Stomach (tissue), 4 donors: ENCODE measurements around the gene U2AF1L4.

ENCODE experiments used
- CTCF ChIP-seq, 7 experiments: fragments of 450-650 bp in 4 of 7; fragments of 200-600 bp in 3 of 7; sonication (generic) in 3 of 7; IDR thresholded peaks; one replicate each; pipeline ENCODE4 v1.5.1; 2016 to 2019; ENCODE audit warnings: antibody characterized with exemption in 7 of 7, control low read depth in 2 of 7, mild to moderate bottlenecking in 1 of 7
- EP300 ChIP-seq: sonication (generic); formaldehyde crosslinking; IDR thresholded peaks from one replicate; pipeline ENCODE4 v1.6.1; 2017; ENCODE audit warnings: antibody characterized with exemption
- POLR2A ChIP-seq, 4 donors: fragments of 450-650 bp; IDR thresholded peaks; one replicate each; pipeline ENCODE4 v1.6.1; 2016; ENCODE audit warnings: antibody characterized with exemption in 4 of 4, control low read depth in 2 of 4, mild to moderate bottlenecking in 1 of 4, moderate library complexity in 1 of 4
- POLR2AphosphoS5 ChIP-seq, 3 donors: sonication (generic); formaldehyde crosslinking; IDR thresholded peaks; one replicate each; pipeline ENCODE4 v1.6.1; 2016; ENCODE audit warnings: antibody characterized with exemption in 3 of 3

DNA sequence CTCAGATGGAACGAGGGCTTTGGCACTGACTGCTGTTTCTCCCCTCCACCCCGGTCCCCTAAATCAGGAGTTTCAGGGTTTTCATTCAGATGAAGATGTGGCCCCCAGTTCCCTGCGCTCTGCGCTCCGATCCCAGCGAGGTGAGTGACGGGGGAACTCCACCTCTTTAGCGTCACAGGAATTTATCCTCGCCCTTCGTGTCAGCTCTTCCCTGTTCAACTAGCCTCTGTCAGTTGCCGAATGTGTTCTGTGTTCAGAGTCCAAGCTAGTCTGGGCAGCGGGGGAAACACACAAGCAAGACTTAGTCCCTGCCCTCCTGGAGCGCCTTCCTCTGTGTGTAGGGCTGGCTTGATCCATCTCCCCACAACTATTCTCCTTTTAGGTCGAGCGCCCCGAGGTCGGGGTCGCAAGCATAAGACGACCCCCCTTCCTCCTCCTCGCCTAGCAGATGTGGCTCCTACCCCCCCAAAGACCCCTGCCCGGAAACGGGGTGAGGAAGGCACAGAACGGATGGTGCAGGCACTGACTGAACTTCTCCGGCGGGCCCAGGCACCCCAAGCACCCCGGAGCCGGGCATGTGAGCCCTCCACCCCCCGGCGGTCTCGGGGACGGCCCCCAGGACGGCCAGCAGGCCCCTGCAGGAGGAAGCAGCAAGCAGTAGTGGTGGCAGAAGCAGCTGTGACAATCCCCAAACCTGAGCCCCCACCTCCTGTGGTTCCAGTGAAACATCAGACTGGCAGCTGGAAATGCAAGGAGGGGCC lies 25.6 kb downstream of the U2AF1L4 start:
- no peak for TF ChIP-seq CTCF (IDR thresholded peaks at IDR 0.05)
- no peak for TF ChIP-seq POLR2A (IDR thresholded peaks at IDR 0.05)
- no peak for TF ChIP-seq POLR2AphosphoS5 (IDR thresholded peaks at IDR 0.05)
- TF ChIP-seq EP300: no peak
